Epithelial cell of esophagus (primary cell): ENCODE data around the gene N4BP2L1.
A peak's percentile ranks its signal among the peaks of the same experiment; 100 is the strongest.

Experiments used
- DNase-seq: peaks from one replicate; pipeline ENCODE4 v3.0.0; 2010; ENCODE audit warnings: low read depth
- H3K4me3 ChIP-seq: 2 replicates; pipeline ENCODE4 v1.5.1; 2011; ENCODE audit warnings: mild to moderate bottlenecking, low read length, control low read depth
- TF ChIP-seq, protein P1 (sequence below): IDR thresholded peaks from 2 replicates; pipeline ENCODE4 v1.5.1; 2011; ENCODE audit warnings: low read depth, mild to moderate bottlenecking, low read length, control low read depth, inconsistent platforms; ENCODE audit not compliant: insufficient read depth; ENCODE audit errors: missing control alignments

The N4BP2L1 gene

GRCh38 chr13:32403108-32403507 is 24.8 kb downstream of the N4BP2L1 start:
- no peak for DNase-seq
- TF ChIP-seq, protein P1, sequence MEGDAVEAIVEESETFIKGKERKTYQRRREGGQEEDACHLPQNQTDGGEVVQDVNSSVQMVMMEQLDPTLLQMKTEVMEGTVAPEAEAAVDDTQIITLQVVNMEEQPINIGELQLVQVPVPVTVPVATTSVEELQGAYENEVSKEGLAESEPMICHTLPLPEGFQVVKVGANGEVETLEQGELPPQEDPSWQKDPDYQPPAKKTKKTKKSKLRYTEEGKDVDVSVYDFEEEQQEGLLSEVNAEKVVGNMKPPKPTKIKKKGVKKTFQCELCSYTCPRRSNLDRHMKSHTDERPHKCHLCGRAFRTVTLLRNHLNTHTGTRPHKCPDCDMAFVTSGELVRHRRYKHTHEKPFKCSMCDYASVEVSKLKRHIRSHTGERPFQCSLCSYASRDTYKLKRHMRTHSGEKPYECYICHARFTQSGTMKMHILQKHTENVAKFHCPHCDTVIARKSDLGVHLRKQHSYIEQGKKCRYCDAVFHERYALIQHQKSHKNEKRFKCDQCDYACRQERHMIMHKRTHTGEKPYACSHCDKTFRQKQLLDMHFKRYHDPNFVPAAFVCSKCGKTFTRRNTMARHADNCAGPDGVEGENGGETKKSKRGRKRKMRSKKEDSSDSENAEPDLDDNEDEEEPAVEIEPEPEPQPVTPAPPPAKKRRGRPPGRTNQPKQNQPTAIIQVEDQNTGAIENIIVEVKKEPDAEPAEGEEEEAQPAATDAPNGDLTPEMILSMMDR, result no peak
- H3K4me3 ChIP-seq, result no peak overlapping the region

GRCh38 chr13:32391101-32391619 is 36.8 kb downstream of the N4BP2L1 start:
- no peak for DNase-seq
- H3K4me3 ChIP-seq, result no peak overlapping the region
- TF ChIP-seq, protein P1, result no peak

GRCh38 chr13:32390484-32390883 is 37.4 kb downstream of the N4BP2L1 start:
- DNase-seq, result no peak
- H3K4me3 ChIP-seq, result no peak overlapping the region
- TF ChIP-seq, protein P1, result no peak

DNA sequence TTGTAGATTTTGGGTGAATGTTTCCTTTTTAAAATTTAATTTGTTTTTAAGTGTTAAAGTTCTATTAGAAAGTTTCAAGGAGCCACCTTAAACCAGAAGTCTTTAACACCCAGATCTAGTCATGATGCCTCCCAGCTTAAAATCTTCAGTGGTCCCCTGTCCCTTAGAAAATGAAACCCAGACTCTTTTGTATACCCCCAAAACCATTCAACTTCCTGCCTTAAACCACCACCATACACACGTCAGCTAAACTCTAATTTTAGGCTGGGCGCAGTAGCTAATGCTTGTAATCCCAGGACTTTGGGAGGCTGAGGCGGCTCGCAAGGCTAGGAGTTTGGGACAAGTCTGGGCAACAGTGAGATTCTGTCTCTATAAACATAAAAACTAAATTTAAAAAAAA is 37.9 kb downstream of the N4BP2L1 start:
- TF ChIP-seq, protein P1, result no peak
- DNase-seq, result no peak
- no peak overlapping the region for H3K4me3 ChIP-seq

DNA sequence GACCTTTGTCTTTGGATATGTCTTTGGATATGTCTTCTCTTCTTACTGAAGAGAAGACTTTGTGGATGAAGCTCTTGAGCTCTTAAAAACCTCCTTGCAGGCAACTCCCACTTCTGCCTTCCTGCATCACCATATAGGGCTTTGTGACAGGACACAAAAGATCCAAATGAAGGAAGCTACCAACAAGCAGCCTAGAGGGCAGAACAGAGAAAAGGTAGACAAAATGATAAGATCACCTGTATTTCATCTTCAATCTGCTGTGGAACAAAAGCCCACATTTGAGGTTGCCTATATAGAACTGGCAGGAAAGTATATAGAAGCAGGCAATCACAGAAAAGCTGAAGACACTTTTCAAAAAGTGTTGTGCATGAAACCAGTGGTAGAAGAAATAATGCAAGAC is 42.5 kb downstream of the N4BP2L1 start:
- no peak overlapping the region for H3K4me3 ChIP-seq
- TF ChIP-seq, protein P1, result no peak
- no peak for DNase-seq

DNA sequence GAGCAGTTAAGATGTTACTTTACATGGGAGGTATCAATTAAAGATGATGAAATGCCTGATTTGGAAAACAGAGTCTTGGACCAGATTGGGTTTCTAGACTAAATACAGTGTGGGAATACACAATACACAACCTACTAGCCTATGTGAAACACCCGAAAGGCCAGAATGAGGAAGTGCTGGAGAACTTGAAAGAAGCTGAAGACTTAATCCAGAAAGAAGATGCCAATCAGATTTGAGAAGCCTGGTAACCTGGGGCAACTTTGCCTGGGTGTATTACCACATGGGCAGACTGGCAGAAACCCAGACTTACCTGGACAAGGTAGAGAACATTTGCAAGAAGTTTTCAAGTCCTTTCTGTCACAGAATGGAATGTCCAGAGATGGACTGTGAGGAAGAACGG is 43.2 kb downstream of the N4BP2L1 start:
- peak; percentile 6 for DNase-seq
- no peak overlapping the region for H3K4me3 ChIP-seq
- TF ChIP-seq, protein P1, result no peak

GRCh38 chr13:32383836-32384618 is 43.9 kb downstream of the N4BP2L1 start:
- H3K4me3 ChIP-seq, result no peak overlapping the region
- TF ChIP-seq, protein P1, result no peak
- no peak for DNase-seq
